A549 (cell line): ENCODE data around the gene EFTUD2. TPM values are rescaled to one million over a fixed set of nuclear protein-coding genes. Genes with fewer than 3 reads are reported as not detected.

Experiments used
- ATAC-seq, 2 experiments: fragments of 200-7000 bp in 1 of 2; fragments of >200 bp in 1 of 2; cut with Nextera tagmentation in 1 of 2; cut with Tn5 transposase in 1 of 2; 3 replicates each; pipeline versions ENCODE4 v1.8.0 to v1.9.1; 2018 to 2020; ENCODE audit warnings: mild to moderate bottlenecking in 1 of 2, moderate library complexity in 1 of 2
- CTCF ChIA-PET: fragments of 300-600 bp; sonication (Branson Sonifier 250); formaldehyde crosslinking; extraction: SDS; loops from one replicate; lab custom pipeline; 2021; ENCODE audit warnings: antibody characterized with exemption, inconsistent platforms; lab: Yijun Ruan, JAX
- POLR2A ChIA-PET: fragments of 350-600 bp; formaldehyde crosslinking; extraction: SDS; loops from one replicate; lab custom pipeline; 2021; ENCODE audit warnings: antibody characterized with exemption, inconsistent platforms; lab: Yijun Ruan, JAX
- DNase-seq, 2 experiments: peaks; one replicate each; pipeline versions ENCODE4 v3.0.0 to v3.0.0-alpha.2; 2011 to 2016; ENCODE audit warnings: low read depth in 1 of 2, low spot score in 1 of 2
- FAIRE-seq: peaks from 2 replicates; lab custom pipeline; 2011; peaks lifted over from hg19 to GRCh38; lab: Jason Lieb, UNC
- H3K27ac ChIP-seq, 2 experiments: fragments of >200 bp; sonication (Bioruptor Twin); formaldehyde crosslinking; 3 replicates each; pipeline ENCODE4 v1.5.1; 2016 to 2017
- H3K4me1 ChIP-seq: fragments of >200 bp; sonication (Bioruptor Twin); formaldehyde crosslinking; 3 replicates; pipeline ENCODE4 v1.6.1; 2016
- H3K4me2 ChIP-seq: fragments of >200 bp; sonication (Bioruptor Twin); formaldehyde crosslinking; 3 replicates; pipeline ENCODE4 v1.6.1; 2016
- H3K4me3 ChIP-seq: fragments of >200 bp; sonication (Bioruptor Twin); formaldehyde crosslinking; 3 replicates; pipeline ENCODE4 v1.5.1; 2016
- H3K9me3 ChIP-seq: fragments of >200 bp; sonication (Bioruptor Twin); formaldehyde crosslinking; 3 replicates; pipeline ENCODE4 v1.6.1; 2016
- CBX8 ChIP-seq: fragments of 200-600 bp; sonication (generic); IDR thresholded peaks from 2 replicates; pipeline ENCODE4 v1.6.1; 2016
- CHD2 ChIP-seq: fragments of 150-350 bp; IDR thresholded peaks from 2 replicates; pipeline ENCODE4 v1.6.1; 2014; ENCODE audit warnings: low read length; ENCODE audit not compliant: partially characterized antibody
- CTCF ChIP-seq: fragments of >200 bp; sonication (Bioruptor Twin); formaldehyde crosslinking; IDR thresholded peaks from 3 replicates; pipeline ENCODE4 v1.5.1; 2016
- E2F6 ChIP-seq: IDR thresholded peaks from 2 replicates; pipeline ENCODE4 v1.6.1; 2012; ENCODE audit warnings: low read depth, borderline replicate concordance
- FOXS1 ChIP-seq: fragments of 250-450 bp; sonication (Bioruptor Pico); IDR thresholded peaks from 2 replicates; pipeline ENCODE4 v1.5.0; 2020; ENCODE audit warnings: mild to moderate bottlenecking, moderate library complexity
- HDAC2 ChIP-seq: fragments of 200-600 bp; sonication (generic); IDR thresholded peaks from 2 replicates; pipeline ENCODE4 v1.6.1; 2016
- HOXB13 ChIP-seq: fragments of 250-450 bp; sonication (Bioruptor Pico); IDR thresholded peaks from 2 replicates; pipeline ENCODE4 v1.5.0; 2020; ENCODE audit warnings: low read depth, mild to moderate bottlenecking, moderate library complexity
- HOXB5 ChIP-seq: fragments of 250-450 bp; sonication (Bioruptor Pico); IDR thresholded peaks from 2 replicates; pipeline ENCODE4 v1.5.0; 2020; ENCODE audit warnings: mild to moderate bottlenecking, moderate library complexity
- JUNB ChIP-seq: fragments of >200 bp; sonication (Bioruptor Twin); formaldehyde crosslinking; IDR thresholded peaks from 2 replicates; pipeline ENCODE4 v1.6.1; 2016
- KDM1A ChIP-seq: fragments of 200-600 bp; sonication (generic); IDR thresholded peaks from 2 replicates; pipeline ENCODE4 v1.6.1; 2016; ENCODE audit warnings: low read depth, mild to moderate bottlenecking
- MAX ChIP-seq: IDR thresholded peaks from 2 replicates; pipeline ENCODE4 v1.6.1; 2012
- MAZ ChIP-seq: fragments of 150-350 bp; IDR thresholded peaks from 2 replicates; pipeline ENCODE4 v1.6.1; 2014; ENCODE audit warnings: antibody characterized with exemption, low read depth, low read length, borderline replicate concordance
- NFE2L2 ChIP-seq: fragments of 150-350 bp; conservative IDR thresholded peaks from 2 replicates; pipeline ENCODE4 v1.6.1; 2014; ENCODE audit warnings: low read length
- NPAS2 ChIP-seq: fragments of 250-450 bp; sonication (Bioruptor Pico); IDR thresholded peaks from 2 replicates; pipeline ENCODE4 v1.8.0; 2022; ENCODE audit warnings: mild to moderate bottlenecking, moderate library complexity, borderline replicate concordance
- NR3C1 ChIP-seq: fragments of >200 bp; sonication (Bioruptor Twin); formaldehyde crosslinking; IDR thresholded peaks from 3 replicates; pipeline ENCODE4 v1.6.1; 2017
- PHF8 ChIP-seq: fragments of 200-600 bp; sonication (generic); IDR thresholded peaks from 2 replicates; pipeline ENCODE4 v1.6.1; 2016; ENCODE audit warnings: low read depth, mild to moderate bottlenecking, antibody characterized with exemption, moderate library complexity, borderline replicate concordance
- RAD21 ChIP-seq, 2 experiments: fragments of >200 bp in 1 of 2; sonication (Bioruptor Twin) in 1 of 2; formaldehyde crosslinking in 1 of 2; IDR thresholded peaks in 1 of 2; conservative IDR thresholded peaks in 1 of 2; 2 replicates in 1 of 2; 3 replicates in 1 of 2; pipeline ENCODE4 v1.6.1; 2012 to 2018; ENCODE audit warnings: inconsistent platforms in 1 of 2
- RARB ChIP-seq: fragments of 250-450 bp; sonication (Bioruptor Pico); IDR thresholded peaks from 2 replicates; pipeline ENCODE4 v1.8.0; 2021; ENCODE audit warnings: mild to moderate bottlenecking, moderate library complexity
- RCOR1 ChIP-seq: fragments of 150-350 bp; IDR thresholded peaks from 2 replicates; pipeline ENCODE4 v1.6.1; 2014; ENCODE audit warnings: antibody characterized with exemption, low read length, low read depth
- RFX5 ChIP-seq: fragments of 450-650 bp; IDR thresholded peaks from 2 replicates; pipeline ENCODE4 v1.7.1; 2014; ENCODE audit warnings: antibody characterized with exemption, mild to moderate bottlenecking, moderate library complexity
- SREBF2 ChIP-seq: fragments of 450-650 bp; IDR thresholded peaks from 2 replicates; pipeline ENCODE4 v1.6.1; 2014; ENCODE audit warnings: mild to moderate bottlenecking, moderate library complexity
- ZFP36 ChIP-seq: fragments of 450-650 bp; IDR thresholded peaks from 2 replicates; pipeline ENCODE4 v1.6.1; 2014; ENCODE audit warnings: borderline replicate concordance; ENCODE audit not compliant: partially characterized antibody
- ZNF302 ChIP-seq: fragments of 250-450 bp; sonication (Bioruptor Pico); IDR thresholded peaks from 2 replicates; pipeline ENCODE4 v1.9.0; 2021; ENCODE audit warnings: inconsistent platforms, mild to moderate bottlenecking, moderate library complexity
- ZSCAN20 ChIP-seq: fragments of 250-450 bp; sonication (Bioruptor Pico); IDR thresholded peaks from 2 replicates; pipeline ENCODE4 v1.8.0; 2022; ENCODE audit warnings: mild to moderate bottlenecking, moderate library complexity
- WGBS: methylation state at CpG from one replicate; pipeline ENCODE4 v1.1.6; 2017; ENCODE audit errors: missing lambda C conversion rate; 5-methylcytosine and 5-hydroxymethylcytosine counted together
- polyA plus RNA-seq, 4 experiments: library from polyadenylated mRNA; depleted of rRNA in 3 of 4; stranded (reverse); fragments of >200 nt; fragmentation: RNase III in 1 of 4; extraction: RNeasy Plus Mini Kit Qiagen cat#74134 plus additional on column Dnase treatment in 1 of 4; gene quantifications; 2 replicates in 3 of 4; 3 replicates in 1 of 4; pipeline ENCODE4 v1.2.3, GENCODE V29; 2011 to 2017

EFTUD2 gene
- polyA plus RNA-seq, 2 of the 4 experiments (the other 2 are of a cell fraction) = 224 to 353 TPM

- TF ChIP-seq CHD2 (no peak), CBX8 (no peak)
- Histone ChIP-seq H3K4me1 (peaks cover 67% of the 10 kb centered on the region), H3K4me3 (no peak overlapping the region), H3K9me3 (no peaks in the 10 kb centered on the region), H3K4me2 (peak overlapping the region; percentile 77), H3K27ac (peak overlapping the region; percentile 91 to 94)
- peak; percentile 51 for FAIRE-seq
- ATAC-seq = peak in 1 of 2 experiments; percentile 3; a peak in 3 of 6 replicates
- no peak for DNase-seq
- WGBS = 83% methylated on average over 9 of the region's 9 CpGs
- POLR2A ChIA-PET = interaction anchor here (1.3 kb wide), 1 partner anchor 156 kb away, joined by 3 read pairs; the partner anchor contains the start of gene NMT1
- CTCF ChIA-PET = interaction anchor here (1.4 to 18.5 kb wide), 5 partner anchors 10 to 230 kb away, joined by 3 to 223 read pairs (median 129); partner anchors contain the start of genes ACBD4, GFAP and PLCD3
These were observed 6.1 kb upstream of the EFTUD2 start for GRCh38 chr17:44905006-44906000.

- peaks cover 61% of the 10 kb centered on the region for H3K4me1 ChIP-seq
- H3K27ac ChIP-seq = peak overlapping the region; percentile 91 to 94; a peak in 5 of 6 replicates
- ChIA-PET POLR2A (interaction anchor here (1.3 kb wide), 1 partner anchor 157 kb away, joined by 3 read pairs; the partner anchor contains the start of gene NMT1), CTCF (interaction anchor here (0.8 to 18.5 kb wide), 8 partner anchors 11 to 231 kb away, joined by 3 to 223 read pairs (median 11); partner anchors contain the start of genes ACBD4, GFAP and PLCD3)
- FAIRE-seq = no peak
- H3K4me3 ChIP-seq = no peak overlapping the region
- DNase-seq = no peak
- 96% methylated on average over 32 of the region's 35 CpGs for WGBS
- TF ChIP-seq MAZ (no peak), NR3C1 (no peak), RAD21 (conservative IDR thresholded peaks at IDR 0.05 in 1 of 2, IDR thresholded peaks at IDR 0.05 in 1 of 2) (no peak), JUNB (no peak), ZSCAN20 (CRISPR knock-in tag) (no peak), CBX8 (no peak), PHF8 (no peak), HDAC2 (no peak), RFX5 (no peak), HOXB13 (CRISPR knock-in tag) (no peak), RARB (CRISPR knock-in tag) (no peak), ZFP36 (no peak), HOXB5 (CRISPR knock-in tag) (no peak), E2F6 (no peak)
- ATAC-seq = no peak
- no peak overlapping the region; the same call in 2 of the 3 replicates for H3K4me2 ChIP-seq
- no peaks in the 10 kb centered on the region for H3K9me3 ChIP-seq
These were observed 5.0 kb upstream of the EFTUD2 start for GRCh38 chr17:44904001-44904984.

GRCh38 chr17:44903012-44903685, 3.9 kb upstream of the EFTUD2 start:
- ATAC-seq = no peak
- Histone ChIP-seq H3K4me3 (no peak overlapping the region), H3K9me3 (no peaks in the 10 kb centered on the region), H3K4me2 (no peak overlapping the region), H3K4me1 (peaks cover 56% of the 10 kb centered on the region), H3K27ac (peak overlapping the region in 1 of 2 experiments; percentile 91; a peak in 3 of 6 replicates)
- CTCF ChIA-PET = interaction anchor here (0.8 to 18.5 kb wide), 17 partner anchors 13 to 232 kb away, joined by 3 to 223 read pairs (median 4); partner anchors contain the start of genes ACBD4 and GFAP
- DNase-seq = no peak
- WGBS = 92% methylated on average over 8 of the region's 8 CpGs
- peak; percentile 36 for FAIRE-seq
- POLR2A ChIA-PET = no interaction called here
- no peak for TF ChIP-seq E2F6
- TF ChIP-seq CTCF = no peak
- no peak for TF ChIP-seq KDM1A
- no peak for TF ChIP-seq NPAS2 (CRISPR knock-in tag)
- no peak for TF ChIP-seq RCOR1
- TF ChIP-seq JUNB = no peak
- no peak for TF ChIP-seq NFE2L2
- TF ChIP-seq FOXS1 (CRISPR knock-in tag) = no peak
- TF ChIP-seq ZNF302 (CRISPR knock-in tag) = no peak
- TF ChIP-seq CBX8 = no peak
- TF ChIP-seq MAX = no peak
- TF ChIP-seq SREBF2 = no peak
